ENCODE measurements around the gene CHRNA5. TPM values are rescaled to one million over a fixed set of nuclear protein-coding genes. Genes with fewer than 3 reads are reported as not detected.
A peak's percentile ranks its signal among the peaks of the same experiment; 100 is the strongest.

CHRNA5 gene
- total RNA-seq, 4 donors from 2014 or later: 0.84 to 3.0 (median 1.3) TPM

DNA sequence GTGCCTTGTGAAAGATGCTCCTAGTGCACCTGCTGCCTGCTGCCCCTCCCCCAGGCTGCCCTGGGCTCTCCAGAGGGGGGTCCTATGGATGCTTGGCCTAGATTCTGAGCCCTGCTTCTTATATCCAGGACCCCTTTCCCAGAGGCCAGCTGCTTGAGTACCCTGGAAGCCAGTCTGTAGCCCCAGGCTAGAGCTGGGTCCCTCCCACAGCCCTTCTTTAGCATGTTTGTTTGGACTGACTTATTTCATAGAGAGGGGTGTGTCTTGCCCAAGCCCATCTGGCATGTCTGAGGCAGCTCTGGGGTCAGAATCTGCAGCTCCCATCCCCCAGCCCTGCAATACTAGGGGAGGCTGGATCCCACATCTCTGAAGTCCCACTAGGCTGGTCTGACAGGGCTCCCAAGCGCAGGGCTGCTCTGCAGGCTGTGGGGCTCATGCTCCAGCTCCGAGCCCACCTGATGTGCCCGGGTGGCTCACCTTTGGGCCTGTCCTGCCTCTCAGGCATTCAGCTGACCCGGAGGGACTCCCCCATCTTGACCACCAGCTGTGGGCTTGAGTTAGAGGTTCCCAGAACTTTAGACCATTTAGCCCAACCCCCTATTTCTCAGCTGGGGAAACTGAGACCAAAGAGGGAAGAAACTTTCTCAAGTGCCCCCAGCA is 72.6 kb downstream of the CHRNA5 start:
- Histone ChIP-seq H3K4me3 (no peak overlapping the region), H3K9me3 (peaks cover 0 to 15% (median 3%) of the 10 kb centered on the region in 4 donors), H3K36me3 (no peaks in the 10 kb centered on the region), H3K27ac (no peak overlapping the region), H3K27me3 (peaks cover 0 to 31% of the 10 kb centered on the region in 2 donors), H3K4me1 (peaks cover 0 to 13% (median 9%) of the 10 kb centered on the region in 4 donors)
- WGBS, 2 donors: 69 to 91% methylated on average over 4 of the region's 4 CpGs
- TF ChIP-seq POLR2A (IDR thresholded peaks at IDR 0.05) (no peak), EP300 (IDR thresholded peaks at IDR 0.05) (no peak)
- TF ChIP-seq, protein P1, sequence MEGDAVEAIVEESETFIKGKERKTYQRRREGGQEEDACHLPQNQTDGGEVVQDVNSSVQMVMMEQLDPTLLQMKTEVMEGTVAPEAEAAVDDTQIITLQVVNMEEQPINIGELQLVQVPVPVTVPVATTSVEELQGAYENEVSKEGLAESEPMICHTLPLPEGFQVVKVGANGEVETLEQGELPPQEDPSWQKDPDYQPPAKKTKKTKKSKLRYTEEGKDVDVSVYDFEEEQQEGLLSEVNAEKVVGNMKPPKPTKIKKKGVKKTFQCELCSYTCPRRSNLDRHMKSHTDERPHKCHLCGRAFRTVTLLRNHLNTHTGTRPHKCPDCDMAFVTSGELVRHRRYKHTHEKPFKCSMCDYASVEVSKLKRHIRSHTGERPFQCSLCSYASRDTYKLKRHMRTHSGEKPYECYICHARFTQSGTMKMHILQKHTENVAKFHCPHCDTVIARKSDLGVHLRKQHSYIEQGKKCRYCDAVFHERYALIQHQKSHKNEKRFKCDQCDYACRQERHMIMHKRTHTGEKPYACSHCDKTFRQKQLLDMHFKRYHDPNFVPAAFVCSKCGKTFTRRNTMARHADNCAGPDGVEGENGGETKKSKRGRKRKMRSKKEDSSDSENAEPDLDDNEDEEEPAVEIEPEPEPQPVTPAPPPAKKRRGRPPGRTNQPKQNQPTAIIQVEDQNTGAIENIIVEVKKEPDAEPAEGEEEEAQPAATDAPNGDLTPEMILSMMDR (IDR thresholded peaks at IDR 0.05): no peak
- no peak for DNase-seq (ENCODE audit: low spot score in 2 of 2)

DNA sequence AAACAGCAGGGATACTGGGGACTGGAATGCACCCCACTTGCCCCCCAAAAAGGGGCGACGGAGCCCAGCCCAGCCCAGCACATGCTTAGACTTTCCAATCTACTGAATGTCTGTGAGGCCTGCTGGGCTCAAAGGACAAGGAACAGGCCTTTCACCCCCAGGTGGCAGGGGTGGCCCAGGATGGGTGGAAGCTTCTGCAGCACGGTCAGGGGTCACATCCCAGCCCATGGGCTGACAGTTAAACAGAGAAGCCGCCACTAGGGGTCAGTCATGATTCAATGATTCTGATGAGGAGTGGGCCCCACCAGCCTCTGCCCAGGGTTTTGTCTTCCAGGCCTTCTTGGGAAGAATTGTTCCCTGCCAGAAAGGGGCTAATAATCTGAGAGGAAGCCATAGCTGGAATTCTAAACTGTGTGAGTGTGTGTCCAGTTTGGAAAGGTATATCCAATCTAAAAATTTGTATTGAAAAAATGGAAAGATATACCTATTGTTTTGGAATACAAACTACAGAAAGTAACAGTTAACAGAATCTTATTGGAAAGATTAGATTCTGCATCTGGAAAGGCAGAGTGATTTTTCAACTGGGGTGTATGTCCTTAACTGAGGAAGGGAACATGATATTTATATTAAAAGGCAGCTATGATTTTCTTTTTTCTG is 73.5 kb downstream of the CHRNA5 start:
- DNase-seq (ENCODE audit: low spot score in 2 of 2): peak in 1 of 2 donors; percentile 59
- H3K27ac ChIP-seq: no peak overlapping the region
- TF ChIP-seq, protein P1 (IDR thresholded peaks at IDR 0.05): peak; percentile 29 to 47 (median 31)
- TF ChIP-seq POLR2A (IDR thresholded peaks at IDR 0.05): no peak
- H3K4me1 ChIP-seq: peaks cover 0 to 13% (median 9%) of the 10 kb centered on the region in 4 donors
- 36 to 45% methylated on average over 4 of the region's 4 CpGs for WGBS, 2 donors
- H3K36me3 ChIP-seq: no peaks in the 10 kb centered on the region
- peaks cover 0 to 6% (median 0%) of the 10 kb centered on the region in 4 donors for H3K9me3 ChIP-seq
- H3K27me3 ChIP-seq: peaks cover 0 to 31% of the 10 kb centered on the region in 2 donors
- H3K4me3 ChIP-seq: no peak overlapping the region

DNA sequence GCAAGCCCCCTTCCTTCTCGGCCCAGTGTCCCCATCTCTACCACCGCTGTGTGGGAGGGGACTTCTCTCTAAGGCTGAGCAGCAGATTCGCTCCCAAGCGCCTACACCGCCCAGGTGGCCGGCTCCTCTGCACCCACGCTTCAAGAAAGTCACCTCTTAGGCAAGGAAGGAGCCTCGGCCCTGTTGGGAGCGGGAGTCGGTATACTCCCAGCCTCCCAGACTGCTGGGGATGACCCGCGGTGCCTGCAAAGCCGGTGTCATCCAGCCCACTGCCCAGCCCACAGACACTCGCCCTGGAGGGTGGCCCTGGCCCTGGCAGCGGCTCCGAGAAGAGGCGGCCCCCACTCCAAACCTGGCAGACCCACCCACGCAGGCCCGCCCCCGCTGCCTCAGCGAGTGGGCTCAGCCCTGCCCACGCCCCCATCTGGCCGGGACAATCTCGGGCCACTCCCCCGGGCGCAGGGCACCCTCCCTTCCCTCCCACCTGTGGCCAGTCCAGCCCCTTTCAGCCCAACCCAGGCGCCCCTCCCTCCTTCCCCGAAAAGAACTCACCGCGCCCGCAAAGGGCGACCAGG is 75.3 kb downstream of the CHRNA5 start:
- DNase-seq (ENCODE audit: low spot score in 2 of 2): no peak
- no peak overlapping the region for H3K27ac ChIP-seq
- WGBS, 2 donors: 19 to 23% methylated on average over 20 to 25 of the region's 32 CpGs
- TF ChIP-seq EP300 (IDR thresholded peaks at IDR 0.05) (no peak), POLR2A (IDR thresholded peaks at IDR 0.05) (no peak)
- TF ChIP-seq, protein P1 (IDR thresholded peaks at IDR 0.05): no peak
- peaks cover 0 to 13% (median 9%) of the 10 kb centered on the region in 4 donors for H3K4me1 ChIP-seq
- no peaks in the 10 kb centered on the region for H3K9me3 ChIP-seq
- H3K36me3 ChIP-seq: no peaks in the 10 kb centered on the region
- peaks cover 0 to 31% of the 10 kb centered on the region in 2 donors for H3K27me3 ChIP-seq
- peak overlapping the region in 3 of 4 donors; percentile 27 to 55 (median 43) for H3K4me3 ChIP-seq

DNA sequence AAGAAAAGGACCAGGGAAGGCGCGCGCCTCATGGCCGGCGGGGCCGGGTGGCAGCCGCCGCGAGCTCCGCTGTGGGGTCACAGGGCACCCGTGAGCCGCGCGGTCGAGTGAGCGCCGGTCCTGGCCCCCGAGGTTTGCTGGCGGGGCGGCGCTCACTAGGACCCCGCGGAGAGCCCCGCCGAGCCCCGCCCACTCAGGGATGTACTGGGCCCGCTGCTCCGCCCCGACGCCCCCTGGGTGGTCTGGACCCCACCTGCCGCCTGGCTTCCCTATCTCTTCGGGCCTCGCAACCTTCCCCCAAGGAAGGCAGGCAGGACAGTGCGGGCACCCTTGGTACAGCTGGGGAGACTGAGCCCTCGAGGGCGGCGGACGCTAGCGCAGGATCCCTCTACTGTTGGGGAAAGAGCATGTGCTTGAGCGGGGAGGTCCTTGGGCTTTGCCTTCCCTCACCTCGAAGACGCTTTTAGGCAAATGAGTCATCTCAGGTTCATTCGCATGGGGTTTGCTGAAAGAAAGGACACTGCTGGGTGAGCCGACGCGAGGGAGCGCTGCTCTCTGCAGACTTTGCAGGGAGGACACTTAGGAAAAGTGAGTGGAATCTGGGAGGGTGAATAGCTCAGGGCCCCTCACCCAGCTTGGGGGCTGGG is 75.9 kb downstream of the CHRNA5 start, which contains the start of gene CHRNB4:
CHRNB4 (minus strand) TSS at position 109 of the 647 bp plus-strand sequence; CDS start at position 32, 77 bp downstream.
- 13 to 28% methylated on average over 12 to 36 of the region's 47 CpGs for WGBS, 2 donors
- DNase-seq (ENCODE audit: low spot score in 2 of 2): no peak
- Histone ChIP-seq H3K4me3 (peak within 1 kb of the TSS in 3 of 4 donors; percentile 27 to 55 (median 43)), H3K36me3 (no peaks in the 10 kb centered on the region), H3K4me1 (peaks cover 0 to 13% (median 9%) of the 10 kb centered on the region in 4 donors), H3K27ac (no peak within 1 kb of the TSS), H3K27me3 (peaks cover 0 to 31% of the 10 kb centered on the region in 2 donors), H3K9me3 (no peaks in the 10 kb centered on the region)
- TF ChIP-seq POLR2A (IDR thresholded peaks at IDR 0.05) (no peak), EP300 (IDR thresholded peaks at IDR 0.05) (no peak)
- TF ChIP-seq, protein P1 (IDR thresholded peaks at IDR 0.05): no peak
